Measurements from ENCODE around the gene CREM.

CREM gene

DNA sequence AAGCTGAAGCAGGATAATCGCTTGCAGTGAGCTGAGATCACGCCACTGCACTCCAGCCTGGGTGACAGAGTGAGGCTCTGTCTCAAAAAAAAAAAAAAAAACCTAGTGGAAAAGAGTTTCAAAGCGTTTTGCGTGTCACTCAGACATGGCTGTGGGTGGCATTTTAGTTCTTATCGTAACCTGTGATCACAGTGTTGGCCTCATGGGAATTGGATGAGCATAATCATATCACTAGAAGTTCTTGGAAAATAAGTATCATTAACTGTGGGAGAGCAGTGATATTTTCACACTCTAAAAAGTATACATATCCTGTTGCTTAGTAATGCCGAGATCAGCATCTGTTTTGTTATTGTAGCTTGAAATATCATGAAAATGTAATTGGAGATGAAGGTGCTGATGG lies 92.6 kb downstream of the CREM start:
- Histone ChIP-seq H3K4me3 (ENCODE audit: low read depth, low read length) (no peak overlapping the region), H4K91ac (ENCODE audit: low read depth, low read length) (no peak overlapping the region), H3K79me2 (ENCODE audit: control insufficient read depth, insufficient read depth, low read length, poor library complexity) (no peaks in the 10 kb centered on the region), H3K9ac (ENCODE audit: low read length) (no peak overlapping the region), H3K27ac (ENCODE audit: low read depth, low read length) (no peak overlapping the region), H3K9me3 (ENCODE audit: insufficient read depth, low read depth, low read length) (no peaks in the 10 kb centered on the region), H3K79me1 (ENCODE audit: low read length) (no peaks in the 10 kb centered on the region), H4K12ac (ENCODE audit: low read depth, low read length) (no peak overlapping the region), H2BK120ac (ENCODE audit: insufficient read depth, low read length, poor library complexity) (no peak overlapping the region), H3K4me2 (ENCODE audit: low read length) (no peak overlapping the region), H2AK5ac (ENCODE audit: low read length) (no peak overlapping the region), H3K36me3 (ENCODE audit: control insufficient read depth in 1 of 2, insufficient read depth in 2 of 2, low read length in 2 of 2) (no peaks in the 10 kb centered on the region), H3K4me1 (ENCODE audit: control insufficient read depth in 1 of 2, insufficient read depth in 2 of 2, low read length in 2 of 2) (no peaks in the 10 kb centered on the region), H3K23ac (ENCODE audit: low read length) (no peak overlapping the region), H3K14ac (ENCODE audit: low read length) (no peak overlapping the region), H2BK5ac (ENCODE audit: low read depth, low read length, poor library complexity) (no peak overlapping the region), H2BK12ac (ENCODE audit: low read length) (no peak overlapping the region), H3K4ac (ENCODE audit: low read depth, low read length) (no peak overlapping the region), H2AFZ (ENCODE audit: insufficient read depth, low read length, poor library complexity) (no peak overlapping the region), H4K8ac (ENCODE audit: low read depth, low read length) (no peak overlapping the region), H3K27me3 (ENCODE audit: insufficient read depth, low read length) (no peaks in the 10 kb centered on the region), H3K18ac (ENCODE audit: low read length) (no peak overlapping the region)
- no CpG with 5 or more reads among the region's 6 CpGs for WGBS (ENCODE audit: extremely low coverage, insufficient coverage, insufficient read length)
- no peak for DNase-seq

DNA sequence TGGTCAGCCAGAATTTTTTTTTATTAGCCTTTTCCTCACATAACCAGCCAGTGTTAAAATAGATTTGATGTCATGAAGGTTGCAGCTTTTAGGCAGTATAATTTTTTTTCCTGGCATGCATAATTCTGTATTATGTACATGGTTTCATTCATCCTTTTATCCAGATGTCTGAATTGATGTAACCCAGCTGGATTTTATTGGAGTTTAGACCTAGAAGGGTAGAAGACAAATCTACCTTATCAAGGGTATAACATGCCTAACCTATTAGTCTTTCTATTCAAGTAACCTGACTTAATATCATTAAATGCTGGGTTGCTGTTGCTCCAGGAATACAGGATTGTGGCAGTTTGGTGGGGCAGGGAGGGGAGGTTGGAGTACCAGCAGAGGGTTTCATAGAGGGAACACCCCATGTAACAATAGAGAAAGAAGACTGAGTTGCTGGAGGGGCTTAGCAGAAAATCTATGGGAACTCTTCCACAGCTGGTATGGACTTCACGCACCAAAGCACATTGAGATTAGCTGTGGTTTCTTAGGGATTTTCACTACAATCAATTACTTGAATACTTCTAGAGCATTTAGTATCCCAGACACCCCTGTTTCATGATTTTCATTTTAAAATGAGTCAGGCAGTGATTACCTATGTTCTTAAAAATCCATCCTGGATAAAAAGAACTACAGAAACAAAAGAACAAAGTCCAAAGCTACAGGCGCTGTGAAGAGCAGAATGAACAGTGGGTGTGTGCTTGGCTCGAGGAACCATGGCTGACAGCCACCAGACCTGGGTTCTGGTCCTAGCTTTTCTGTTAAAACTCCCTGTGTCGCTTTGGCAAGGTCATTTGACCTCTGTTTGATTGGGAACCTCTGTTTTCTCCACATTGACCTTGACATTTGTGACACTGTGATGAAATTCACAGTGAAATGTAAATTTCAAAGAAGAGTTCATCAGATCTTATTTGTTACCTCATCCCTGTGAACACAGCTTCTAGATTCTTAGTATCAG lies 93.5 kb downstream of the CREM start:
- Histone ChIP-seq H4K8ac (ENCODE audit: low read depth, low read length) (no peak overlapping the region), H4K12ac (ENCODE audit: low read depth, low read length) (no peak overlapping the region), H3K9me3 (ENCODE audit: insufficient read depth, low read depth, low read length) (no peaks in the 10 kb centered on the region), H3K4me1 (ENCODE audit: control insufficient read depth in 1 of 2, insufficient read depth in 2 of 2, low read length in 2 of 2) (no peaks in the 10 kb centered on the region), H3K27me3 (ENCODE audit: insufficient read depth, low read length) (no peaks in the 10 kb centered on the region), H2AFZ (ENCODE audit: insufficient read depth, low read length, poor library complexity) (no peak overlapping the region), H3K9ac (ENCODE audit: low read length) (no peak overlapping the region), H3K79me2 (ENCODE audit: control insufficient read depth, insufficient read depth, low read length, poor library complexity) (no peaks in the 10 kb centered on the region), H2BK5ac (ENCODE audit: low read depth, low read length, poor library complexity) (no peak overlapping the region), H3K4ac (ENCODE audit: low read depth, low read length) (no peak overlapping the region), H3K79me1 (ENCODE audit: low read length) (no peaks in the 10 kb centered on the region), H2BK12ac (ENCODE audit: low read length) (no peak overlapping the region), H3K36me3 (ENCODE audit: control insufficient read depth in 1 of 2, insufficient read depth in 2 of 2, low read length in 2 of 2) (no peaks in the 10 kb centered on the region), H2AK5ac (ENCODE audit: low read length) (no peak overlapping the region), H3K18ac (ENCODE audit: low read length) (no peak overlapping the region), H3K23ac (ENCODE audit: low read length) (no peak overlapping the region), H2BK120ac (ENCODE audit: insufficient read depth, low read length, poor library complexity) (no peak overlapping the region), H3K27ac (ENCODE audit: low read depth, low read length) (no peak overlapping the region), H4K91ac (ENCODE audit: low read depth, low read length) (no peak overlapping the region), H3K4me3 (ENCODE audit: low read depth, low read length) (no peak overlapping the region), H3K4me2 (ENCODE audit: low read length) (no peak overlapping the region), H3K14ac (ENCODE audit: low read length) (no peak overlapping the region)
- WGBS (ENCODE audit: extremely low coverage, insufficient coverage, insufficient read length): no CpG with 5 or more reads among the region's 4 CpGs
- DNase-seq: no peak

DNA sequence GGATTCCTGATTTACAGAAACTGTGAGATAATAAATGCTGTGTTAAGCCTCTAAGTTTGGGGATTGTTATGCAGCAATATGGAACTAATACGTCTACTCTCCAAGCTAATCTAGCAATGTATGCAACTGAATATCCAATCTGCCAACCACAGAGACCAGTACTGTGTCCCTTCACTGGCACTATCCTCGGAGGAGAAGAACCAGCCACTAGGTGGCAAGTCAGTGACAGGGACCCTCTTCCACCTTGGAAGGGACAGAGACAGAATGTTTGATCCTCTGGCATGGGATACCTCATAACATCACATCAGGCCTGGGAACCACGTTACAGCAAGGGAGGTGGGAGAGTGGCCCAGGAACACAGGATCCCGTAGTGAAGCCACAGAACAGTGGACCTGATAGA lies 96.4 kb downstream of the CREM start:
- H2BK120ac ChIP-seq (ENCODE audit: insufficient read depth, low read length, poor library complexity): no peak overlapping the region
- no peaks in the 10 kb centered on the region for H3K4me1 ChIP-seq (ENCODE audit: control insufficient read depth in 1 of 2, insufficient read depth in 2 of 2, low read length in 2 of 2)
- H4K12ac ChIP-seq (ENCODE audit: low read depth, low read length): no peak overlapping the region
- H4K8ac ChIP-seq (ENCODE audit: low read depth, low read length): no peak overlapping the region
- no peaks in the 10 kb centered on the region for H3K79me2 ChIP-seq (ENCODE audit: control insufficient read depth, insufficient read depth, low read length, poor library complexity)
- no peak overlapping the region for H3K4me2 ChIP-seq (ENCODE audit: low read length)
- no peak for DNase-seq
- no peak overlapping the region for H2BK12ac ChIP-seq (ENCODE audit: low read length)
- H3K9me3 ChIP-seq (ENCODE audit: insufficient read depth, low read depth, low read length): no peaks in the 10 kb centered on the region
- H3K27me3 ChIP-seq (ENCODE audit: insufficient read depth, low read length): no peaks in the 10 kb centered on the region
- H3K36me3 ChIP-seq (ENCODE audit: control insufficient read depth in 1 of 2, insufficient read depth in 2 of 2, low read length in 2 of 2): no peaks in the 10 kb centered on the region
- no peak overlapping the region for H2BK5ac ChIP-seq (ENCODE audit: low read depth, low read length, poor library complexity)
- H3K79me1 ChIP-seq (ENCODE audit: low read length): no peaks in the 10 kb centered on the region
- no peak overlapping the region for H4K91ac ChIP-seq (ENCODE audit: low read depth, low read length)
- H3K4me3 ChIP-seq (ENCODE audit: low read depth, low read length): no peak overlapping the region
- H3K14ac ChIP-seq (ENCODE audit: low read length): no peak overlapping the region
- no CpG with 5 or more reads among the region's 4 CpGs for WGBS (ENCODE audit: extremely low coverage, insufficient coverage, insufficient read length)
- H3K4ac ChIP-seq (ENCODE audit: low read depth, low read length): no peak overlapping the region
- no peak overlapping the region for H3K23ac ChIP-seq (ENCODE audit: low read length)
- no peak overlapping the region for H2AK5ac ChIP-seq (ENCODE audit: low read length)
- no peak overlapping the region for H3K27ac ChIP-seq (ENCODE audit: low read depth, low read length)
- no peak overlapping the region for H3K18ac ChIP-seq (ENCODE audit: low read length)
- no peak overlapping the region for H2AFZ ChIP-seq (ENCODE audit: insufficient read depth, low read length, poor library complexity)
- H3K9ac ChIP-seq (ENCODE audit: low read length): no peak overlapping the region

DNA sequence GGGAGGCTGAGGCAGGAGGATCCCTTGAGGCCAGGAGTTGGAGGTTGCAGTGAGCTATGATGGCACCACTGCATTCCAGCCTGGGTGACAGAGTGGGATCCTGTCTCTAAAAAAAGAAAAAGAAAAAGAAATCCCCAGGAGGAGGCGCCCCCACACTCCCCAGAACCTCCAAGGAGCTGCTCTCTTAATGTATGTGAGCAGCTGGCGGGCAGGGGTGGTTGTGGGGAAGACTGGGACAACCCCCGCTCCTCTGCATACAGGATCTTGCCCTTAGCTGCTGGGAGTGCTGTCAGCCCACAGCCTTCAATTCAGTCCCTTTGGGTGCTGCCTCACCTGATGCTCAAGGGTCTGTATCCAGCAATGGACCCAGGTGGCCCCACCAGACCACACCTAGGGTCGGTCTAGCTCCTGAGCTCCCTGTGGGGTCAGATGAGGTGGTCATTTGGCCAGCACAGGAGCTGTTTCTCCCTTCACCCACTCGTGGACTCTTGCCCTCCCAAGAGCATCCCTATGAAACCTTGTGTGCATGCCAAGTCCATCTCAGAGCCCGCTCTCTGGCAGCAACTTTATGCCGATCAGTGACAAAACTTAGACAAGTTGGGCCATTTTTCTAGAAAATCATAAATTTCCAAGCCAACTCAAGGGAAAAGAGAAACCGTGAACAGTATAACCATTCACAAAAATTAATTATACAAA lies 97.5 kb downstream of the CREM start:
- H3K9me3 ChIP-seq (ENCODE audit: insufficient read depth, low read depth, low read length): no peaks in the 10 kb centered on the region

More for the DNA sequence above, 97.5 kb downstream of the CREM start:
- Histone ChIP-seq H2BK5ac (ENCODE audit: low read depth, low read length, poor library complexity) (no peak overlapping the region), H3K79me1 (ENCODE audit: low read length) (no peaks in the 10 kb centered on the region), H3K18ac (ENCODE audit: low read length) (no peak overlapping the region), H3K4me3 (ENCODE audit: low read depth, low read length) (no peak overlapping the region), H4K91ac (ENCODE audit: low read depth, low read length) (no peak overlapping the region), H2AK5ac (ENCODE audit: low read length) (no peak overlapping the region), H2BK120ac (ENCODE audit: insufficient read depth, low read length, poor library complexity) (no peak overlapping the region), H3K79me2 (ENCODE audit: control insufficient read depth, insufficient read depth, low read length, poor library complexity) (no peaks in the 10 kb centered on the region), H3K23ac (ENCODE audit: low read length) (no peak overlapping the region), H4K12ac (ENCODE audit: low read depth, low read length) (no peak overlapping the region), H4K8ac (ENCODE audit: low read depth, low read length) (no peak overlapping the region), H3K27me3 (ENCODE audit: insufficient read depth, low read length) (no peaks in the 10 kb centered on the region), H2AFZ (ENCODE audit: insufficient read depth, low read length, poor library complexity) (no peak overlapping the region), H3K9ac (ENCODE audit: low read length) (no peak overlapping the region), H2BK12ac (ENCODE audit: low read length) (no peak overlapping the region), H3K4ac (ENCODE audit: low read depth, low read length) (no peak overlapping the region), H3K14ac (ENCODE audit: low read length) (no peak overlapping the region), H3K4me1 (ENCODE audit: control insufficient read depth in 1 of 2, insufficient read depth in 2 of 2, low read length in 2 of 2) (no peaks in the 10 kb centered on the region), H3K27ac (ENCODE audit: low read depth, low read length) (no peak overlapping the region), H3K4me2 (ENCODE audit: low read length) (no peak overlapping the region), H3K36me3 (ENCODE audit: control insufficient read depth in 1 of 2, insufficient read depth in 2 of 2, low read length in 2 of 2) (no peaks in the 10 kb centered on the region)
- WGBS (ENCODE audit: extremely low coverage, insufficient coverage, insufficient read length): no CpG with 5 or more reads among the region's 8 CpGs
- DNase-seq: no peak
